H1 (cell line): ENCODE measurements around the gene MBD1. TPM values are rescaled to one million over a fixed set of nuclear protein-coding genes. Genes with fewer than 3 reads are reported as not detected.

Source experiments
- CTCF ChIA-PET: fragments of 300-600 bp; sonication (Branson Sonifier 250); formaldehyde crosslinking; loops from one replicate; lab custom pipeline; 2021; ENCODE audit not compliant: partially characterized antibody; lab: Charles Lee
- POLR2A ChIA-PET: fragments of 300-600 bp; sonication (Branson Sonifier 250); formaldehyde crosslinking; loops from one replicate; lab custom pipeline; 2021; ENCODE audit warnings: inconsistent platforms; ENCODE audit not compliant: partially characterized antibody; lab: Charles Lee
- DNase-seq, 2 experiments: peaks; one replicate each; pipeline versions ENCODE4 v3.0.0 to v3.0.0-alpha.2; 2010 to 2022; ENCODE audit warnings: low spot score in 2 of 2, low read depth in 1 of 2, mixed read lengths in 1 of 2
- FAIRE-seq: peaks from 2 replicates; lab custom pipeline; 2011; peaks lifted over from hg19 to GRCh38; lab: Jason Lieb, UNC
- H2AFZ ChIP-seq: 2 replicates; pipeline ENCODE4 v1.8.1; 2012; ENCODE audit warnings: low read length, inconsistent platforms
- H2AK5ac ChIP-seq: 2 replicates; pipeline ENCODE4 v1.6.1; 2013; ENCODE audit warnings: low read depth, low read length
- H2BK120ac ChIP-seq: replicated peaks from 2 replicates; pipeline ENCODE3; 2013; ENCODE audit warnings: low read depth, low read length, inconsistent platforms
- H2BK12ac ChIP-seq: 2 replicates; pipeline ENCODE4 v1.6.1; 2013; ENCODE audit warnings: low read depth, low read length
- H2BK15ac ChIP-seq: 2 replicates; pipeline ENCODE4 v1.6.1; 2013; ENCODE audit warnings: low read length
- H2BK20ac ChIP-seq: 2 replicates; pipeline ENCODE4 v1.6.1; 2013; ENCODE audit warnings: low read length
- H2BK5ac ChIP-seq: 2 replicates; pipeline ENCODE4 v1.6.1; 2013; ENCODE audit warnings: low read depth, low read length
- H3K14ac ChIP-seq: 2 replicates; pipeline ENCODE4 v1.6.1; 2013; ENCODE audit warnings: inconsistent platforms; ENCODE audit not compliant: insufficient read length
- H3K18ac ChIP-seq: 2 replicates; pipeline ENCODE4 v1.6.1; 2013; ENCODE audit warnings: low read length; ENCODE audit errors: extremely low read depth
- H3K23ac ChIP-seq: 2 replicates; pipeline ENCODE4 v1.6.1; 2013; ENCODE audit warnings: inconsistent platforms; ENCODE audit not compliant: insufficient read length
- H3K23me2 ChIP-seq: 2 replicates; pipeline ENCODE4 v1.6.1; 2013; ENCODE audit warnings: low read depth, low read length
- H3K27ac ChIP-seq: 2 replicates; pipeline ENCODE4 v1.6.1; 2011; ENCODE audit warnings: low read depth, low read length, inconsistent platforms
- H3K27me3 ChIP-seq, 4 experiments: replicated peaks in 1 of 4; 1 replicate in 1 of 4; 2 replicates in 3 of 4; pipeline versions ENCODE4 v1.6.1 to v1.8.1; 2011 to 2013; ENCODE audit warnings: low read length in 3 of 4, mild to moderate bottlenecking in 3 of 4, inconsistent platforms in 2 of 4, mixed read lengths in 2 of 4, moderate library complexity in 1 of 4; ENCODE audit not compliant: control insufficient read depth in 3 of 4, insufficient read depth in 3 of 4; ENCODE audit errors: extremely low read depth in 1 of 4
- H3K36me3 ChIP-seq, 4 experiments: 2 replicates each; pipeline versions ENCODE4 v1.6.1 to v1.8.1; 2011 to 2013; ENCODE audit warnings: mild to moderate bottlenecking in 4 of 4, low read length in 3 of 4, moderate library complexity in 2 of 4, control low read depth in 1 of 4, inconsistent platforms in 1 of 4; ENCODE audit not compliant: insufficient read depth in 4 of 4, control insufficient read depth in 2 of 4
- H3K4ac ChIP-seq: replicated peaks from 2 replicates; pipeline ENCODE3; 2013; ENCODE audit warnings: low read length, low read depth, mixed read lengths, inconsistent platforms; ENCODE audit not compliant: insufficient read length
- H3K4me1 ChIP-seq, 4 experiments: replicated peaks in 1 of 4; 1 replicate in 1 of 4; 2 replicates in 3 of 4; pipeline versions ENCODE4 v1.6.1 to v1.8.1; 2011 to 2013; ENCODE audit warnings: low read length in 3 of 4, inconsistent platforms in 2 of 4, mixed read lengths in 1 of 4; ENCODE audit not compliant: insufficient read depth in 4 of 4, control insufficient read depth in 3 of 4
- H3K4me2 ChIP-seq, 2 experiments: 2 replicates each; pipeline versions ENCODE4 v1.6.1 to v1.8.1; 2011 to 2013; ENCODE audit warnings: low read depth in 2 of 2, low read length in 2 of 2, control low read depth in 1 of 2, inconsistent platforms in 1 of 2, mild to moderate bottlenecking in 1 of 2; ENCODE audit not compliant: insufficient read depth in 1 of 2
- H3K4me3 ChIP-seq, 4 experiments: fragments of 200-600, 300-600 bp in 1 of 4; sonication (generic), shearing (Covaris generic), sonication (Bioruptor Twin) in 1 of 4; 2 replicates each; pipeline versions ENCODE4 v1.5.1 to v1.8.1; 2011 to 2016; ENCODE audit warnings: low read length in 4 of 4, low read depth in 3 of 4, control low read depth in 2 of 4, inconsistent platforms in 2 of 4, mild to moderate bottlenecking in 2 of 4, mixed read lengths in 1 of 4, moderate library complexity in 1 of 4; ENCODE audit not compliant: insufficient read depth in 2 of 4; ENCODE audit errors: extremely low read depth in 1 of 4
- H3K56ac ChIP-seq: replicated peaks from 2 replicates; pipeline ENCODE3; 2013; ENCODE audit warnings: low read depth, mild to moderate bottlenecking, mixed read lengths, low read length, inconsistent platforms; ENCODE audit not compliant: insufficient read length
- H3K79me1 ChIP-seq: 2 replicates; pipeline ENCODE4 v1.6.1; 2013; ENCODE audit warnings: low read depth, low read length, control low read depth
- H3K79me2 ChIP-seq, 2 experiments: 2 replicates each; pipeline versions ENCODE4 v1.6.1 to v1.8.1; 2012 to 2013; ENCODE audit warnings: low read length in 2 of 2, mild to moderate bottlenecking in 2 of 2, inconsistent platforms in 1 of 2; ENCODE audit not compliant: insufficient read depth in 2 of 2, control insufficient read depth in 1 of 2
- H3K9ac ChIP-seq, 4 experiments: replicated peaks in 1 of 4; 1 replicate in 1 of 4; 2 replicates in 3 of 4; pipeline versions ENCODE4 v1.6.1 to v1.8.1; 2011 to 2013; ENCODE audit warnings: low read depth in 3 of 4, low read length in 3 of 4, control low read depth in 2 of 4, mild to moderate bottlenecking in 2 of 4, moderate library complexity in 2 of 4, inconsistent platforms in 1 of 4; ENCODE audit errors: extremely low read depth in 1 of 4
- H3K9me3 ChIP-seq, 2 experiments: 2 replicates each; pipeline versions ENCODE4 v1.6.1 to v1.8.1; 2012 to 2013; ENCODE audit warnings: mild to moderate bottlenecking in 2 of 2, moderate library complexity in 2 of 2, control low read depth in 1 of 2, inconsistent platforms in 1 of 2, low read depth in 1 of 2, low read length in 1 of 2, mixed read lengths in 1 of 2; ENCODE audit not compliant: insufficient read depth in 2 of 2
- H4K20me1 ChIP-seq, 2 experiments: replicated peaks in 1 of 2; 2 replicates each; pipeline versions ENCODE3 to v1.8.1; 2011 to 2013; ENCODE audit warnings: inconsistent platforms in 2 of 2, low read length in 2 of 2, mild to moderate bottlenecking in 1 of 2; ENCODE audit not compliant: insufficient read depth in 2 of 2, control insufficient read depth in 1 of 2
- H4K5ac ChIP-seq: 2 replicates; pipeline ENCODE4 v1.6.1; 2013; ENCODE audit warnings: low read length, low read depth, mixed read lengths, inconsistent platforms; ENCODE audit not compliant: insufficient read length
- H4K8ac ChIP-seq: 2 replicates; pipeline ENCODE4 v1.8.0; 2013; ENCODE audit warnings: mild to moderate bottlenecking, moderate library complexity, low read length, inconsistent platforms; ENCODE audit not compliant: insufficient read depth; ENCODE audit errors: extremely low read depth
- H4K91ac ChIP-seq: replicated peaks from 2 replicates; pipeline ENCODE3; 2013; ENCODE audit warnings: low read length, mixed read lengths, inconsistent platforms; ENCODE audit not compliant: insufficient read length
- EZH2 ChIP-seq: fragments of 200-600 bp; sonication (generic); IDR thresholded peaks from 2 replicates; pipeline ENCODE4 v1.7.1; 2012; ENCODE audit warnings: low read depth, mild to moderate bottlenecking, moderate library complexity, low read length, inconsistent platforms; ENCODE audit not compliant: severe bottlenecking
- GABPA ChIP-seq: IDR thresholded peaks from 2 replicates; pipeline ENCODE4 v1.6.1; 2011; ENCODE audit warnings: mild to moderate bottlenecking, low read length, moderate library complexity, borderline replicate concordance; ENCODE audit not compliant: insufficient read depth
- HDAC2 ChIP-seq, 2 experiments: fragments of 300-600 bp in 1 of 2; sonication (generic) in 1 of 2; IDR thresholded peaks; 2 replicates each; pipeline ENCODE4 v1.6.1; 2011 to 2012; ENCODE audit warnings: low read depth in 2 of 2, low read length in 2 of 2, mild to moderate bottlenecking in 2 of 2, moderate library complexity in 2 of 2, borderline replicate concordance in 1 of 2, inconsistent platforms in 1 of 2
- KDM4A ChIP-seq: IDR thresholded peaks from one replicate; pipeline ENCODE4 v1.7.1; 2012; ENCODE audit warnings: low read depth, mild to moderate bottlenecking, moderate library complexity, low read length, inconsistent platforms; ENCODE audit not compliant: severe bottlenecking
- SAP30 ChIP-seq: fragments of 300-600 bp; sonication (generic); IDR thresholded peaks from 2 replicates; pipeline ENCODE4 v1.7.1; 2012; ENCODE audit warnings: low read length, moderate library complexity, mild to moderate bottlenecking, inconsistent platforms; ENCODE audit not compliant: insufficient read depth, insufficient replicate concordance
- SIN3A ChIP-seq, 2 experiments: IDR thresholded peaks in 1 of 2; conservative IDR thresholded peaks in 1 of 2; 2 replicates each; pipeline ENCODE4 v1.6.1; 2011 to 2012; ENCODE audit warnings: low read length in 2 of 2, improper control_type of control experiment in 1 of 2, low read depth in 1 of 2, mild to moderate bottlenecking in 1 of 2
- SP4 ChIP-seq: IDR thresholded peaks from 2 replicates; pipeline ENCODE4 v1.6.1; 2012; ENCODE audit warnings: low read length, inconsistent platforms
- ZNF274 ChIP-seq: IDR thresholded peaks from 2 replicates; pipeline ENCODE4 v1.7.0; 2012; ENCODE audit warnings: low read length, borderline replicate concordance; ENCODE audit errors: extremely low read depth
- WGBS, 2 experiments: shearing (Covaris generic) in 1 of 2; methylation state at CpG; one replicate each; pipeline versions ENCODE4 v1.1.6 to v1.1.7; 2013 to 2015; ENCODE audit warnings: low lambda C conversion rate in 2 of 2, mixed read lengths in 2 of 2, inconsistent platforms in 1 of 2, low coverage in 1 of 2, missing lambda C conversion rate in 1 of 2; ENCODE audit not compliant: insufficient replicate concordance in 2 of 2, insufficient coverage in 1 of 2, insufficient read length in 1 of 2; ENCODE audit errors: extremely low coverage in 1 of 2, missing lambda C conversion rate in 1 of 2; 5-methylcytosine and 5-hydroxymethylcytosine counted together
- polyA plus RNA-seq, 7 experiments: library from polyadenylated mRNA; depleted of rRNA in 3 of 7; stranded (reverse) in 5 of 7; unstranded in 2 of 7; fragments of >200 nt in 5 of 7; fragments of 200-250 nt in 2 of 7; gene quantifications; 1 replicate in 5 of 7; 2 replicates in 1 of 7; 4 replicates in 1 of 7; pipeline versions ENCODE4 v1.2.1 to v1.2.3, GENCODE V29; 2011 to 2013; ENCODE audit warnings: missing spikeins in 2 of 7, mixed read lengths in 2 of 7
- total RNA-seq: library from RNA; stranded (reverse); fragmentation: NEBNext Ultra II Directional; extraction: Animal tissue kit (Norgen Biotek cat#: 25700); gene quantifications from 2 replicates; pipeline ENCODE4 v1.2.1, GENCODE V29; 2021

MBD1 gene
- total and polyA plus RNA-seq, 2 of the 8 experiments (the other 6 are each of a cell fraction or from before 2014, with no cell fraction given): 32.2 to 41.6 TPM

- Histone ChIP-seq H4K8ac (no peak overlapping the region), H2BK12ac (no peak overlapping the region), H3K79me1 (no peaks in the 10 kb centered on the region), H3K18ac (no peak overlapping the region), H3K4me2 (peak overlapping the region; percentile 72 to 82), H3K23ac (no peak overlapping the region), H3K14ac (no peak overlapping the region), H3K36me3 (no peaks in the 10 kb centered on the region), H3K27ac (no peak overlapping the region), H3K56ac (no peak overlapping the region), H2BK20ac (no peak overlapping the region), H3K4me3 (peak overlapping the region; percentile 48 to 62 (median 55)), H4K5ac (no peak overlapping the region), H3K4ac (no peak overlapping the region), H4K91ac (no peak overlapping the region), H2AK5ac (no peak overlapping the region), H3K9me3 (no peaks in the 10 kb centered on the region), H2BK5ac (no peak overlapping the region), H2BK15ac (no peak overlapping the region), H3K4me1 (no peaks in the 10 kb centered on the region; a peak in 1 of 7 replicates), H2AFZ (peak overlapping the region; percentile 80), H4K20me1 (no peaks in the 10 kb centered on the region), H3K9ac (0 out of 7 replicates have a peak overlapping the region, but pooled peaks of 1 of the 4 experiments have one; percentile 30), H2BK120ac (no peak overlapping the region), H3K79me2 (no peaks in the 10 kb centered on the region), H3K23me2 (peaks cover 2% of the 10 kb centered on the region; the same call in 1 of the 2 replicates), H3K27me3 (peaks cover 0 to 15% (median 10%) of the 10 kb centered on the region in 4 experiments; a peak in 5 of 7 replicates)
- ChIA-PET CTCF (interaction anchor here (1.0 kb wide), 1 partner anchor 59 kb away, joined by 5 read pairs; no protein-coding TSS in a partner anchor), POLR2A (interaction anchor here (1.7 kb wide), 1 partner anchor 16 kb away, joined by 5 read pairs; the partner anchor contains the start of gene MBD1)
- 13% methylated on average over 27 of the region's 28 CpGs; no CpG with 5 or more reads in 1 of the 2 experiments for WGBS, 2 experiments
- TF ChIP-seq GABPA (peak; percentile 87), SP4 (no peak), SIN3A (conservative IDR thresholded peaks at IDR 0.05 in 1 of 2, IDR thresholded peaks at IDR 0.05 in 1 of 2; ENCODE audit: low read depth in 1 of 2, low read length in 2 of 2) (peak; percentile 86 to 97; a peak in 3 of 4 replicates), HDAC2 (IDR thresholded peaks at IDR 0.05; ENCODE audit: borderline replicate concordance in 1 of 2, low read depth in 2 of 2, low read length in 2 of 2) (no peak), KDM4A (peak; percentile 25), SAP30 (peak; percentile 68), EZH2 (peak; percentile 15), ZNF274 (no peak)
- FAIRE-seq: peak; percentile 98
- peak in 1 of 2 experiments; percentile 87 for DNase-seq
These were observed 16.5 kb upstream of the MBD1 start for GRCh38 chr18:50297621-50298442.
